ENCODE data around the gene CHKA.
A peak's percentile ranks its signal among the peaks of the same experiment; 100 is the strongest.

CHKA gene

GRCh38 chr11:68121067-68121899 lies at the start of gene CHKA:
Gene CHKA, minus strand, starts transcription at chr11:68121388. Its CDS starts 211 bp downstream, at chr11:68121177.
- DNase-seq (ENCODE audit: low spot score) = peak; percentile 100

DNA sequence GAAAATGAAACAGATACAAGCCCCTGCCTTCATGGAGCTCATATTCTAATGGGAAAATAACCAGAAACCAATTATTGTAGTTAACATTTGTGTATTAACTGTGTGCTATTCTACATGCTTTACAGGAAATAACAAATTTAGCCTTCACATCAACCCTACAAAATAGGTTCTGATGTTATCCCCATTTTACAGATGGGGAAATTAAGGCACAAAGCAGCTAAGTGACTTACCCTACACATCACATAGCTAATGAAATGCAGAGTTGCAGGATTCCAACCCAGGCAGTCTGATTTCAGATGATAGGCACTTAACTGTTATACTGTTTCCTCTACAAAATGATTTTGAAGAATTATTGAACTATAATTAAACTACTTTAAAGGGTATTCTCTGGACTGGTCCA lies 48.3 kb upstream of the CHKA start:
- no peak for DNase-seq (ENCODE audit: low spot score)

GRCh38 chr11:68168694-68169093 lies 47.5 kb upstream of the CHKA start:
- no peak for DNase-seq (ENCODE audit: low spot score)

GRCh38 chr11:68167474-68167873 lies 46.3 kb upstream of the CHKA start:
- no peak for DNase-seq (ENCODE audit: low spot score)

DNA sequence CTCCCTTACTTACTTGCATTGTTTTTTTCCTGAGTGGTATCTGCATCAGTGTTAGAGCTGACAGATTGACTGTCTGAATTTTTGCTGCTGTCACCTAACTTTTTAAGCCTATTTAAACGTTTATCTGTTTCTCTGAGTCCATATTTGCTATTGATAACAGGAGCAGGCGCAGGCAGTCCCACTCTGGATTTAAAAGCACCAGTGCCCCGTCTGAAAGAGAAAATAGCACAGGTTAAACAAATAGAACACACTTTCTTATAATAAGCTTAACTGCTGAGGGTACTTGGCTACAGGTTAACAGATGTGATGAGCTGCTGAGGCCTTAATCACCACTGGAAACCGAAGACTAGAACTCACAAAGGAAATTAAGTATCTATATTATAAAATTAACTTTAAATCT lies 45.8 kb upstream of the CHKA start:
- DNase-seq (ENCODE audit: low spot score) = no peak

DNA sequence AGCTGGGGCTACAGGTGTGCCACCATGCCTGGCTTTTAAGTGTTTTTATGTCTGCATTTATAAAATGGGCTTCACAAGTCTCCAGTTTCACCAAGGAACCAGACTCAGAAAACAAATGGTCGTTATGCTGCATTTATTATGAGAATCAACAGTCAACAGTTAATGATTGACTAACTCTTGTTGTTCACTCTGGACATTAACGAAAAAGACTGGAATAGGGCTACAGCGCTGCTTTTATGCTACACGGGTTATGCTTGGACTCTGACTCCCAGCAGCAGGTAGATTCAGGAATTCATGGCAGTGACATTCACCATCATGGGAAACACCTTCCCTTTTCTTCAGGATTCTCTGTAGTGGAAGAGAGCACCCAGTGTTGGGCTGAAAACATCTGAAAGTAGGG lies 44.4 kb upstream of the CHKA start:
- no peak for DNase-seq (ENCODE audit: low spot score)

- DNase-seq (ENCODE audit: low spot score) = no peak
Observed at GRCh38 chr11:68164437-68164836, 43.2 kb upstream of the CHKA start.

- DNase-seq (ENCODE audit: low spot score) = no peak
Observed at GRCh38 chr11:68163691-68164090, 42.5 kb upstream of the CHKA start.

DNA sequence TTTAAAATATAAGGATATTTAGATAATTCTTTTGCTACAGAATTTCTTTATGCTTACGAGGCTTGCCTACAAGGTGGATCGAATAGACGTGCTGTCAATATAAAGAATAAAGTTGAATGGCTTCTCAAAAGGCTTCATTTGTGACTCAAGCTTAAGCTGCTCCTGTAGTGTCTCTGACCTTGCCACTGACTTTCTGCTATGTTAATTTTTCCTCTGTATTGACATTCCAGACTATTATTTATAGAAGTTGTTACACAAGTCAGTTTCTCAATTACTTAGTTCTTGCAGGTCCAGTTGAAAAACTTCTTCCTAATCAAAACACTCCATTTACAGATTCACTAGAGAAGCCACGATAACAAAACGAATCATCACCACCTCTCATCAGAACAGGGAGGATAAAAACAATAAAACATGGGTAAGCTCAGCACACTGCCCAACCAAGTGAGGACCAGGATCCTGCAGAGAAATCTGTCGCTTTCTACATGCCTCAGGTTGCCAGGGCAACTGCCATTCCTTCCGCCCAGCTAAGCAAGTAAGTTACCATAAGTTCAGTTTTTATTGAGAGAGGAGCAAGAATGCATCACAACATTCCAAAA lies 39.0 kb upstream of the CHKA start:
- no peak for DNase-seq (ENCODE audit: low spot score)

DNA sequence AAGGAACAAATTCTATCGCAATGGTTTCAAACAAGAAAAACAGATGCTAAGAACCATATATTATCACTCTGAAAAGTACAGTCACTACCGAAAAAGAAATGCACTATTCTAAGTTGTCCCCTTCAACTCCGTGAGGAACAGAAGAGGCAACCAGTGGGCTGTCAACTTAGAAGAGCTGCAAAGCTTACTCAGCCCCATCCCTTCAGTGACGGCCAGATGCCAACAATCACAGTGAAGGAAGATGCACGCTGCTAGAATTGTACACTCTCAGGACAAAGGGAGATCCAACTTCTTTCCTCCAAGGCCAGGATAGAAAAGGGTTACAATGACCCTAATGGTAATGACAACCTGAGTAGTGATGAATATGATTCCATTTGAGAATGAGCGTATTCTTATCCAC lies 38.5 kb upstream of the CHKA start:
- DNase-seq (ENCODE audit: low spot score) = no peak

DNA sequence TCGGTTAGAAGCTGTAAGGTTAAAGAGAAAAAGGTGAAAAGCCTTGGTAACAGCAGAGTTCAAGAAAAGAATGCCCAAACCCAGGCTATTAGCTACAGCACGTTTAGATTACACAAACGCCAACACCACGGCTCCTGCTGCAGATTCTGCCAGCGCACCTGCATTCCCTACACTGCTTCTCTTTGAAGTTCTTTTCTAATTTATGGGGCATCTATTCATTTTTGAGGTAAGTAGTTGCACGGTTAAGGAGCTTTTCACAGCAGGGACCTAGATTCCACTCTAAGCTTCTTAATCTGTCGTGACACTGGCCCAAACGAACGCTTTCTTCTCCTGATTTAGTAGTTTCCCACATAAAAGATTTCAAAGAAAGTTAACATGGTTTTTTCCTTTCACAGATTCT lies 38.0 kb upstream of the CHKA start:
- no peak for DNase-seq (ENCODE audit: low spot score)

- DNase-seq (ENCODE audit: low spot score) = no peak
Observed at GRCh38 chr11:68158580-68158979, 37.4 kb upstream of the CHKA start.

- no peak for DNase-seq (ENCODE audit: low spot score)
Observed at GRCh38 chr11:68153742-68154141, 32.6 kb upstream of the CHKA start.

DNA sequence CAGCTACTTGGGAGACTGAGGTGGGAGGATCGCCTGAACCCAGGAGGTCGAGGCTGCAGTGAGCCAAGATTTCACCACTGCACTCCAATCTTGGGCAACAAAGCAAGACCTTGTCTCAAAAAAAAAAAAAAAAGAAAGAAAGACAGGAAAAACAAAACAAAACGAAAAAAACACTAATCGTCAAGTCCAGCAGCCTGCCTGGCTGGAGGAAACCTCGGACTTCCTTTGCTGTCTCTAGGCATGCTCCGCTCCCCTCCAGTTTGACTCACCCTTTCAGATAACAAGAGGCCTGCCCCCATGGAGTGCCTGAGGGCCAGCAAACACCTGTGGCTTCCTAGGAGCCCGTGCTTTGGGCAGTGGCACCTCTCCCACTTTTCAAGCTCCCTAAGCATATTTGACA lies 28.8 kb upstream of the CHKA start:
- DNase-seq (ENCODE audit: low spot score) = peak; percentile 72

DNA sequence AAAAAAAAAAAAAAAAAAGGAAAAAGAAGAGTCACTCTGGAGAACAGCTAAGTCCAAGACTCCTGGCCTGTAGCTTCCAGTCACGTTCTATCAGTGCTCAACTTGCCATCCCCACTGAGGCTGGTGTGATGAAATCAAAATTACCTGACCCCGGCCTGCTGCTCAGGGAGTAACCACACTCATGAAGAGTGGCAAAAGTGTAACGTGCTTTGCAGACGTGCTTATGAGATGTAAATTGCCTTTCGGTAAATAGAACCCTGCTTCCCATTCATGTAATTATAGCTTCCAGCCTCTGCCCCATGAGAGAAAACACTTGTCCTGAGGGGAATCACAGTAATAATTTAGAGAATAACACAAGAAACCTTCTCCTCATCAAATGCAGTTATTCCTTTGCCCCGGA lies 28.2 kb upstream of the CHKA start:
- no peak for DNase-seq (ENCODE audit: low spot score)

DNA sequence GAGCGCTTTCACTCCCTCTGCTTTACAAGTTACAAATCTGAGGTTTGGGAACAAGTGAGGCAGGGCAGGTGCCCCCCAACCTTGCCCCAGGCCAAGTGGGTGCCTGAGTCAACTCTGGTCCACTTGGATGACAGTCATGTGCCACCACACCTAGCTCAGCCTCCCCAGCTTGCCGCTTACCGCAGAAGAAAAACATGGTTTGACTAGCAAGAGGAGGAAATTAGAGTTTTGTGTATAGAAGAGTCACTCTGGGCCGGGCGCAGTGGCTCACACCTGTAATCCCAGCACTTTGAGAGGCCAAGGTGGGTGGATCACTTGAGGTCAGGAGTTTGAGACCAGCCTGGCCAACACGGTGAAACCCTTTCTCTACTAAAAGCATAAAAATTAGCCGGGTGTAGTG lies 27.7 kb upstream of the CHKA start:
- no peak for DNase-seq (ENCODE audit: low spot score)

- no peak for DNase-seq (ENCODE audit: low spot score)
Observed at GRCh38 chr11:68148071-68148805, 27.1 kb upstream of the CHKA start.

DNA sequence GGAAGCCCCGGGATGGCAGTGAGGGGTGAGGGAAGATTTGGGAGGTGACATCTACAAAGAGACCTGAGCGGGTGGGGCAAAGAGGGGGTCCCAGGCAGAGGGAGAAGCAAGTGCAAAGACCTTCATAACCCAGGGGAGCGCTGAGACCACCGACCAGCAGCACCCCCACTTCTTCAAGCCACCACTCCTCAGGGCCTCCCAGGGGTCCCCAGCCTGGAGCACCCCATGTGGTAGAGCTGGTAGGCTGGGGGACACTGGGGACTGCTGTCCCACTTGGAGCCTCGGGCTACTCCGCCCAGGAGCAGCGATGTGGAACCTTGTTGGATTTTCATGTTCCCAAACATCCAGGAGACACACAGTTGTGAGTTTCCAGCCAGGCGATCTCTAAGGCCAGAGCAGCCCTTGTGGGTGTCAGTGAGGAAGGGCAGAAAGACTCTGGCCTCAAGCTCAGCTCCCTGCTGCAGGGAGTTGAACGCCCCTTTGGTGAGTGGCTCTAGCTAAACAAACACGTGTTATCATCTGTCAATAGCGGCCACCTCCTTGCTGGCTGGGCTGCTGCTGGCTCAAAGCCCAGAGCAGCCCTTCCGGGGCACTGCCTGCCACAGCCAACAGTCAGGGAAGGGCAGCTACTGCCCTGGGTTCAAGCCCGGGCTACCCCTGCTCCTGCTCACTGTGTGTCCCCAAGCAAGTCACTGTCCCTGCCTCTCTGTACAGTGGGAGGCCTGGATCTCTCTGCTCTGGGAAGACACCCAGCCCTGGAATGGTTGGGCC lies 25.7 kb upstream of the CHKA start:
- DNase-seq (ENCODE audit: low spot score) = peak; percentile 100

DNA sequence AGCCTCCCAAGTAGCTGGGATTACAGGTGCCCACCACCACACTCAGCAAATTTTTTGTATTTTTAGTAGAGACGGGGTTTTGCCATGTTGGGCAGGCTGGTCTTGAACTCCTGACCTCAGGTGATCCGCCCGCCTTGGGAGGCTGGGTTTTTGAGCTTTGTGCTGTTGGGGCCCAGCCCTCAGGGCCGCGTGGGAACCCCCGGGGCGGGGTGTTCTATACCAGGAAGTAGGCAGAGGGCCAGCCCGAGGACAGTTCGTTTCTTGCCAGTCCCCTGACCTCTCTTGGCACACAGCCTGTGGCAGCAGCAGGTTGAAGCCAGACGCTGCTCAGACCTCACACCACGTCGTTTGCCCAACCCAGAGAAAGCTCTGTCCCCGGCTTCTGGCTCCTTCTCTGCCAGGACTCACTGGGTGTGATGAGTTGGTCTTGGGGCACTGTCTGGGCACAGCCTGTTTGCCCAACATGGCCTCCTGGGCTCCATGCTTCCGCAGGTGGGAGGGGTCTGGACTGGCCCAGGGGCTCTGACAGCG lies 24.9 kb upstream of the CHKA start:
- no peak for DNase-seq (ENCODE audit: low spot score)

- DNase-seq (ENCODE audit: low spot score) = peak; percentile 76
Observed at GRCh38 chr11:68145120-68145866, 24.1 kb upstream of the CHKA start.

GRCh38 chr11:68143310-68143689 lies 22.1 kb upstream of the CHKA start:
- no peak for DNase-seq (ENCODE audit: low spot score)
